NCI-H446 (cell line): ENCODE results near the gene NKX6-2.
"Not testable (repeated sequence)": the region's sequence is repeated elsewhere in the genome, so short reads cannot be mapped to it uniquely, and the experiment has no call there.

ENCODE experiments used
- DNase-seq, 2 experiments: peaks; one replicate each; lab custom pipeline; 2025; lab: John Stamatoyannopoulos, UW

The NKX6-2 gene

GRCh38 chr10:132755166-132755711, 30.7 kb downstream of the NKX6-2 start:
- no peak for DNase-seq

- no peak for DNase-seq
Observed at GRCh38 chr10:132754071-132754470, 31.9 kb downstream of the NKX6-2 start.

- DNase-seq: no peak
Observed at GRCh38 chr10:132753596-132753995, 32.4 kb downstream of the NKX6-2 start.

- no peak for DNase-seq
Observed at GRCh38 chr10:132752961-132753360, 33.0 kb downstream of the NKX6-2 start.

DNA sequence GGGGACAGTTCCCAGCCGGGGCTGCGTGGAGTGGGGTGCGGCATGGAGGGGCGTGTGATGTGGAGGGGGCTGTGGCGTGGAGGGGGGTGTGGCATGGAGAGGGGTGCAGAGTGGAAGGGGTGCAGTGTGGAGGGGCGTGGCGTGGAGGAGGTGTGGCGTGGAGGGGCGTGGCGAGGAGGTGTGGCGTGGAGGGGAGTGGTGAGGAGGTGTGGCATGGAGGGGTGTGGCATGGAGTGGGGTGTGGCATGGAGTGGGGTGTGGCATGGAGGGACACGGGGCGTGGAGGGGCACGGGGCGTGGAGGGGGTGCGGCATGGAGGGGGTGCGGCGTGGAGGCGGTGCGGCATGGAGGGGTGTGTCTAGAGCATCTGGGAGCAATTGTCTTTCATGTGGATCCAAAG, 33.6 kb downstream of the NKX6-2 start:
- DNase-seq: no peak

DNA sequence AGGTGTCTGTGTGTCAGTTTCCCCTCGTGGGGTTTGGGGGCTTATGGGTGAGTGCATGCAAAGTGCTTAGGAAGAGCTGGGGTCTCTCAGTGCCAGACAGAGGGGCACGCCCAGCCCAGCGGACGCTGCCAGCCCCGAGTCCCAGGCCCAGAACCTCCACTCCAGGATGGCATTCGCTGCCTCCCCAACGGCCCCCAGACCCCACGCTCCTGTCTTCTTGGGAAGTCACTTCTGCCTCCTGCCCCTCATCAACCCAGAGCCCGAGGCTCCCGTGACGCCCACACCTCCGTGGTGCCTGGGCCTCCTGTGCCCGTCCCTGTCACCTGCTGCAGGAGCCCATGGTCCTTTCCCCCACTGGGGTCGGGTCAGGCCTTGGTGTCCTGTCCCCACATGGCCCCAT, 35.0 kb downstream of the NKX6-2 start:
- DNase-seq: no peak

DNA sequence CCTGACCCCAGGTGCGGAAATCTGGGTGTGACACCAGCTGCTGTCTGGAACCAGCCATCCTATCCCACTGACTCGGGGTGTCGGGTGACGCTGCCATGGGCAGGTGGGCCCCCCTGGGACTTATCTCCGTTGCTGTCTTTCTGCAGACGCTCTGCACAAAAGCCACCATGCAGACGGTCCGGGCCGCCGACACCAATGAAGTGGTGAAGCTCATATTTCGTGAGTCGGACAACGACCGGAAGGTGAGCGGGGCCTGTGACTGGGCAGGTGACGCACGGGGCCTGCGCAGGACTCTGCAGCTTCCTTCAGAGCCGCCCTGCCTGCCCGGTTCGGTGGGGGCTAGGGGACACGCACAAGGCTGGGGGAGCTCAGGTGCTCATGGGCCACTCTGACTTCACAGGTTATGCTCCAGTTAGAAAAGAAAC, 36.6 kb downstream of the NKX6-2 start:
- DNase-seq: no peak

GRCh38 chr10:132748545-132749370, 37.2 kb downstream of the NKX6-2 start:
- DNase-seq: no peak

DNA sequence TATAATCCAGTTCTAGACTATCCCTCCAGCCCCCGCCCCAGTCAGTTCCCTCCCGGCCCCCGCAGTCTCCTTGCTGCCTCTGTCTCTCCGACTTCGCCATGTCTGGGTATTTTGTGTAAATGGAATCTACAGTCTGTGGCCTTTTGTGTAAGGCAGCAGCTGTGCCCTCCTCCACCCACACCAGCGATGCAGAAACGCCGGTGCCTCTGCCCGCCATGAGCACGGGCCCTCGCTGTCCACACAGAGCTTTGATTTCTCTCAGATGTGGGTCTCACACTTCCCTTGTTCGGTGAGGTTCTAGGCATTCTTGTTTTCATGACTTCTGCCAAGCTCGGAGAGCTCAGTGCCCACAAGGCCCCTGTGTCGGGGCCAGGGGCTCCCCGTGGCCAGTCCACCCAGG, 37.8 kb downstream of the NKX6-2 start:
- no peak for DNase-seq

- DNase-seq: no peak
Observed at GRCh38 chr10:132746801-132747625, 38.9 kb downstream of the NKX6-2 start.

- DNase-seq: no peak
Observed at GRCh38 chr10:132746386-132746785, 39.6 kb downstream of the NKX6-2 start.

GRCh38 chr10:132745971-132746370, 40.0 kb downstream of the NKX6-2 start:
- no peak for DNase-seq

GRCh38 chr10:132745511-132745910, 40.4 kb downstream of the NKX6-2 start:
- no peak for DNase-seq

DNA sequence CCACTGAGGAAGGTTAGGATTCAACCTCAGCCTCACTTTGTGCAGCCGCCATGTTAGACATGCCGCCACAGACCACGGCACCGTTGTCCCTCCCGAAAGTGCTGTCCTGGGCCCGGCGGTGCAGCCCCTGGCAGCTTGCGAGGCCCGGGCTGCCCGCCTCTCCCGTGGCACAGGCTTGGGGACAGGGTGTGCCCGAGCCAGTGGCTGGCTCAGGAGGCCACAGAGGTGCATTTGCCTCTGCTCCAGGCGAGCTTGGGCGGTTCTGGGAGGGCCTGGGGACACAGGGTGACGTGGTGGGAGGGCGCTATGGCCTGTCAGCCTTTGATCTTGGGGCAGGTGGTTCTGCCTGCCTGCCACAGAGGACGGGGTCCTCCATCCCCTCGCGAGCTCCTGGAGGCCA, 41.1 kb downstream of the NKX6-2 start:
- DNase-seq: no peak

- no peak for DNase-seq
Observed at GRCh38 chr10:132743925-132744490, 41.9 kb downstream of the NKX6-2 start.

GRCh38 chr10:132743196-132743924, 42.6 kb downstream of the NKX6-2 start:
- DNase-seq: not testable (repeated sequence)

- no peak for DNase-seq
Observed at GRCh38 chr10:132742837-132743194, 43.1 kb downstream of the NKX6-2 start.

GRCh38 chr10:132742167-132742836, 43.6 kb downstream of the NKX6-2 start:
- DNase-seq: no peak

- DNase-seq: no peak
Observed at GRCh38 chr10:132740588-132740987, 45.4 kb downstream of the NKX6-2 start.

DNA sequence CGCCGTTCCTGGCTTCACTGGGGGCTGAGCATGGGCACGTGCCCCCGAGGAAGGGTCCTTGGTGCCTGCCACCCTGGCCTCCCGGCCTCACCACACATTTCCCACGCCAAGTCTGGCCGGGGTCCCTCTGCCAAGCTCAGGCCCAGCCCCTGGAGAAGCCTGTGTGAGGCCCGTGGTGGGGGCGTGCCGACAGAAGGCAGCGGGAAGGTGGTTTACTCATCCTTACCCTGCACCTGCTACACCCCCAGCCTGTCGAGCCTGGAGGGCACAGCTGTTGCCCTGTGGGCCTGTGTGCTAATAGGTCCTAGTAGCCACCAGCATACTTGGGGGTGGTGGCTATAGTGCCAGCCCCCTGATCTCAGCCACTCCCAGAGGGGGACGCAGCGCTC, 46.7 kb downstream of the NKX6-2 start:
- DNase-seq: no peak

DNA sequence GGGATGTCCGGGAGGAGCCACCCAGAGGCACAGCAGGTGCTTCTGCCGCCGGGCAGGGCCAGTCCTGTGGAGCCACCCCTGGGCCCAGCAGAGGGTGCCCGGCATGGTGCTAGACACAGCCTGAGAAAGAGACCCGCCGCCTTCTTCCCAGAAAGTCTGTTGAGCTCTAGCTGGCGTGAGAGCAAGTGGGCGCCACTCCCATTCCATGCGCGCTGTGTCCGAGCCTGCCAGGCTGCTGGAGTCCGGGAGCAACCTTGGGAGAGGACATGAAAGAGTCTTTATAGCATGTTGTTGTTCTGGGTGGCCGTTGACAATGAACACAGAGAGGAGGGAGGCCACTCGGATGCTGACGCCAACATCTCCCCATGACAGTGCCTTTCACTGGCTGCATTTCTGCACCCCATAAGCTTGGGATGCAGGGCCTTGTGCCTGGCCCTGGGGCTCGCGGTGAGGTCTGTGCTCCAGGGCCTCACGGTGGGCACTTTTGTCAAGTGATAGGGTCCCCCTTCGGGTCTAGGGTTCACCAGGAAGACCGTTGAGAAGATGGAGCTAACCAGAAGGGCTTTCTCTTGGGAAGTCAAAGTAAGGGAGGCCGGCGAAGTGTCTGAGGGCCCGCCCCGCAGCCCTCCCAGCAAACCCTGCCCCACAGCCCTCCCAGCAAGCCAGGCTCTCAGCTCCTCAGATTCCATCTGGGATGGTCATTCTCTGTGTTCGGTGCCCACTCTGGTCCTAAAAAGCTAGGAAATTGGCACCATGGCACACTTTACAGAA, 47.3 kb downstream of the NKX6-2 start:
- DNase-seq: no peak
